ENCODE results near the gene FIGNL2. TPM values are rescaled to one million over a fixed set of nuclear protein-coding genes. Genes with fewer than 3 reads are reported as not detected.
"Not testable (repeated sequence)": the region's sequence is repeated elsewhere in the genome, so short reads cannot be mapped to it uniquely, and the experiment has no call there.

Gene FIGNL2
- total RNA-seq, 2 donors from 2014 or later = 0.33 to 0.52 TPM

DNA sequence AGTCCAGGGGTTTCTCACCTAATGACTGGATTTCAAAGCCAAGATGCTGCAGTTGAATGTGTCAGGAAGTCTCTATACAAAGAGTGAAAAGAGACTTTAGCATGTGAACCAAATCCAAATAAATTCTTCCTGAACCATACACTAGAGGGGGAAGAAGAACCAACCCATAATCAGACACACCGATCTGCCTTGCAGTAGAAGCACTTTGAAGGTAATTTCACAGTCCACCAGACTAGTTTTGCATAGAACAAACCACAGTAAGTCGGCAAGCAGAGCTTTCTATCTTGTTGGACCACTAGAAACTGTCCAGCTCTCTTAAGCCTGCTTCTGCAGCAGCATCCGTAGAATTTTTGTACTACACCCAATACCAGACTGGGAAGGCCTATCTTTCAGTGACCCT, 39.3 kb downstream of the FIGNL2 start:
- Histone ChIP-seq H3K4me3 (no peak overlapping the region), H3K9me3 (no peaks in the 10 kb centered on the region), H3K36me3 (replicated peaks in 1 of 2; ENCODE audit: insufficient read depth in 1 of 2, low read depth in 2 of 2) (no peaks in the 10 kb centered on the region), H3K4me1 (peaks cover 5% of the 10 kb centered on the region), H3K27ac (no peak overlapping the region), H3K27me3 (no peaks in the 10 kb centered on the region)
- WGBS, 2 donors = 62 to 65% methylated on average over 3 of the region's 3 CpGs
- TF ChIP-seq, protein P1, sequence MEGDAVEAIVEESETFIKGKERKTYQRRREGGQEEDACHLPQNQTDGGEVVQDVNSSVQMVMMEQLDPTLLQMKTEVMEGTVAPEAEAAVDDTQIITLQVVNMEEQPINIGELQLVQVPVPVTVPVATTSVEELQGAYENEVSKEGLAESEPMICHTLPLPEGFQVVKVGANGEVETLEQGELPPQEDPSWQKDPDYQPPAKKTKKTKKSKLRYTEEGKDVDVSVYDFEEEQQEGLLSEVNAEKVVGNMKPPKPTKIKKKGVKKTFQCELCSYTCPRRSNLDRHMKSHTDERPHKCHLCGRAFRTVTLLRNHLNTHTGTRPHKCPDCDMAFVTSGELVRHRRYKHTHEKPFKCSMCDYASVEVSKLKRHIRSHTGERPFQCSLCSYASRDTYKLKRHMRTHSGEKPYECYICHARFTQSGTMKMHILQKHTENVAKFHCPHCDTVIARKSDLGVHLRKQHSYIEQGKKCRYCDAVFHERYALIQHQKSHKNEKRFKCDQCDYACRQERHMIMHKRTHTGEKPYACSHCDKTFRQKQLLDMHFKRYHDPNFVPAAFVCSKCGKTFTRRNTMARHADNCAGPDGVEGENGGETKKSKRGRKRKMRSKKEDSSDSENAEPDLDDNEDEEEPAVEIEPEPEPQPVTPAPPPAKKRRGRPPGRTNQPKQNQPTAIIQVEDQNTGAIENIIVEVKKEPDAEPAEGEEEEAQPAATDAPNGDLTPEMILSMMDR (IDR thresholded peaks at IDR 0.05) = no peak
- intact Hi-C loops (cut with DNase I) = no loop called here
- DNase-seq = no peak
- ATAC-seq = no peak

DNA sequence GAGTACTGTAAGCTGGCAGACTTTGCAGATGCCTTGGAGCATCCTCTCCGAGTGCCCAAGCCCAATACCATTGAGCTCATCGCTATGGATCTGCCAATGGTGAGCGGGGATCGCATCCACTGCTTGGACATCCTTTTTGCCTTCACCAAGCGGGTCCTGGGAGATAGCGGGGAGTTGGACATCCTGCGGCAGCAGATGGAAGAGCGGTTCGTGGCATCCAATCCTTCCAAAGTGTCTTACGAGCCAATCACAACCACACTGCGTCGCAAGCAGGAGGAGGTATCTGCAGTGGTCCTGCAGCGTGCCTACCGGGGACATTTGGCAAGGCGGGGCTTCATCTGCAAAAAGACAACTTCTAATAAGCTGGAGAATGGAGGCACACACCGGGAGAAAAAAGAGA, 41.6 kb downstream of the FIGNL2 start:
- Histone ChIP-seq H3K4me3 (no peak overlapping the region), H3K4me1 (no peaks in the 10 kb centered on the region), H3K27ac (no peak overlapping the region), H3K27me3 (no peaks in the 10 kb centered on the region), H3K36me3 (replicated peaks in 1 of 2; ENCODE audit: insufficient read depth in 1 of 2, low read depth in 2 of 2) (no peaks in the 10 kb centered on the region), H3K9me3 (no peaks in the 10 kb centered on the region)
- 89 to 91% methylated on average over 16 of the region's 16 CpGs for WGBS, 2 donors
- DNase-seq (no peak), ATAC-seq (no peak)
- TF ChIP-seq, protein P1 (IDR thresholded peaks at IDR 0.05) = no peak
- no peak for TF ChIP-seq POLR2A (IDR thresholded peaks at IDR 0.05)
- intact Hi-C loops (cut with DNase I) = no loop called here

DNA sequence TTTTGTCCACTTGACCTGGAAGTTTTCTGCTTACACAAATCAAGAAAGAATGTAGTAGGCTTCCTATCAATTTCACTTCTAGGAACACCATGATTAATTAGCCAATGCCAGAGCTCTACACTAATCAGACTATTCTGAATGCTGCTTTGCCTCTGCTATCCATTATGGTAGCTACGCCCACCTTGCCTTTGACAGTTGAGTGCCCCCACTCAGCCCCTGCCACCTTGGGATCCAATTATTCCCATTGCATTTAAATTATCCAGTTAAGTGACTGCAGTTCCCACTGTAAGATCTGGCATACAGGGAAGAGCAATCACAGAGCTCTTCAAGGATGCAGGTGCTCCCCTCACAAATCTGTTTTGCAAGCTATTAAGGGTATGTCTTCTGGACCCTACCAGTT, 47.5 kb downstream of the FIGNL2 start:
- Histone ChIP-seq H3K4me3 (no peak overlapping the region), H3K27me3 (no peaks in the 10 kb centered on the region), H3K27ac (no peak overlapping the region), H3K9me3 (no peaks in the 10 kb centered on the region), H3K36me3 (replicated peaks in 1 of 2; ENCODE audit: insufficient read depth in 1 of 2, low read depth in 2 of 2) (peaks cover 0 to 2% of the 10 kb centered on the region in 2 donors), H3K4me1 (no peaks in the 10 kb centered on the region)
- TF ChIP-seq, protein P1 (IDR thresholded peaks at IDR 0.05) = no peak
- TF ChIP-seq POLR2A (IDR thresholded peaks at IDR 0.05) = no peak
- ATAC-seq = no peak
- DNase-seq = no peak
- WGBS, 2 donors = 90 to 92% methylated on average over 1 of the region's 1 CpG
- intact Hi-C loops (cut with DNase I) = no loop called here

DNA sequence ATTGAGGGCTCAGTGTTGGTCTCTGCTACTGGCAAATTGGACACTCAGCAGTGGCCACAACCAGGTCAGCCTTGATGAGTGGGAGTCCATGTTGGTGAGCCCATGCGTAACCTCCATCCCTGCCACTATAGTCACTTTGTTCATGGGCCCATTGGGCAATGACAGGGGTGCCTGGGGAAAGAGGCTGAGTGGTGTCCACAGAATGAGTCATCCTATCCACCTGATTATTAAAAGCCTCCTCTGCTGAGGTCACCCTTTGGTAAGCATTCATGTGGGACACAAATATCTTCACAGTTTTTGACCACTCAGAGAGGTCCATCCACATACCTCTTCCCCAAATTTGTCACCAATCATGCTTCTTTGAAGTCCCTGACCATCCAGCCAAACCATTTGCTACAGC, 50.0 kb downstream of the FIGNL2 start:
- no peaks in the 10 kb centered on the region for H3K9me3 ChIP-seq
- no peak overlapping the region for H3K27ac ChIP-seq
- no peaks in the 10 kb centered on the region for H3K4me1 ChIP-seq
- 100% methylated on average over 1 of the region's 1 CpG for WGBS, 2 donors
- DNase-seq (no peak), ATAC-seq (no peak)
- intact Hi-C loops (cut with DNase I) = no loop called here
- peaks cover 0 to 2% of the 10 kb centered on the region in 2 donors for H3K36me3 ChIP-seq (replicated peaks in 1 of 2; ENCODE audit: insufficient read depth in 1 of 2, low read depth in 2 of 2)
- TF ChIP-seq, protein P1 (IDR thresholded peaks at IDR 0.05) = no peak
- no peak for TF ChIP-seq POLR2A (IDR thresholded peaks at IDR 0.05)
- H3K27me3 ChIP-seq = no peaks in the 10 kb centered on the region
- no peak overlapping the region for H3K4me3 ChIP-seq

DNA sequence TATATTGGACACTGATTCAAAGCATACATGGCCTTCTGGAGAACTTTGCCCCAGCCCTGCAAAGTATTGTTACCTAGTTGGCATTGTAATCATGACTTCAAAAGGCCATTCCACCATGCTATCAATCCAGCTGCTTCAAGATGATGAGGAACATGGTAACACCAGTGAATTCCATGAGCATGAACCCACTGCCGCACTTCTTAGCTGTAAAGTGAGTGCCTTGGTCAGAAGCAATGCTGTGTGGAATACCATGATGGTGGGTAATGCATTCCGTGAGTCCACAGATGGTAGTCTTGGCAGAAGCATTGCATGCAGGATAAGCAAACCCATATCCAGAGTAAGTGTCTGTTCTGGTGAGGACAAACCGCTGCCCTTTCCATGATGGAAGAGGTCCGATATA, 50.5 kb downstream of the FIGNL2 start:
- H3K27ac ChIP-seq; H3K4me1 ChIP-seq; DNase-seq; ATAC-seq; H3K36me3 ChIP-seq (replicated peaks in 1 of 2; ENCODE audit: insufficient read depth in 1 of 2, low read depth in 2 of 2); H3K27me3 ChIP-seq; intact Hi-C loops (cut with DNase I); H3K4me3 ChIP-seq; H3K9me3 ChIP-seq: not testable (repeated sequence)
- 92 to 98% methylated on average over 4 of the region's 4 CpGs for WGBS, 2 donors

Measured in body of pancreas (tissue), 4 donors.